Spleen (tissue), 11 donors: ENCODE measurements around the gene ZNF638. TPM values are rescaled to one million over a fixed set of nuclear protein-coding genes. Genes with fewer than 3 reads are reported as not detected.

Experiments
- DNase-seq: peaks from one replicate; pipeline ENCODE4 v3.0.0-alpha.2; 2020
- H3K27ac ChIP-seq, 8 donors: fragments of 200-600 bp; sonication (generic) in 7 of 8; 1 replicate in 4 of 8; 2 replicates in 4 of 8; pipeline versions ENCODE4 v1.5.0 to v1.8.0; 2016 to 2021; ENCODE audit warnings: inconsistent platforms in 4 of 8, mild to moderate bottlenecking in 4 of 8, moderate library complexity in 1 of 8
- H3K27me3 ChIP-seq, 7 donors: fragments of 200-600 bp; sonication (generic) in 6 of 7; replicated peaks in 1 of 7; 1 replicate in 4 of 7; 2 replicates in 3 of 7; pipeline versions ENCODE4 v1.5.0 to v1.8.0; 2016 to 2021; ENCODE audit warnings: inconsistent platforms in 3 of 7, mild to moderate bottlenecking in 1 of 7
- H3K36me3 ChIP-seq, 6 donors: fragments of 200-600 bp; sonication (generic) in 5 of 6; 1 replicate in 4 of 6; 2 replicates in 2 of 6; pipeline versions ENCODE4 v1.5.0 to v1.8.0; 2016 to 2021; ENCODE audit warnings: inconsistent platforms in 2 of 6
- H3K4me1 ChIP-seq, 6 donors: fragments of 200-600 bp; sonication (generic) in 5 of 6; 1 replicate in 3 of 6; 2 replicates in 3 of 6; pipeline versions ENCODE4 v1.5.0 to v1.8.0; 2016 to 2021; ENCODE audit warnings: inconsistent platforms in 3 of 6
- H3K4me3 ChIP-seq, 8 donors: fragments of 200-600 bp; sonication (generic) in 7 of 8; 1 replicate in 4 of 8; 2 replicates in 4 of 8; pipeline versions ENCODE4 v1.5.0 to v1.8.0; 2016 to 2021; ENCODE audit warnings: inconsistent platforms in 4 of 8, mild to moderate bottlenecking in 4 of 8, moderate library complexity in 2 of 8
- H3K9me3 ChIP-seq, 8 donors: fragments of 200-600 bp; sonication (generic) in 7 of 8; 1 replicate in 4 of 8; 2 replicates in 4 of 8; pipeline versions ENCODE4 v1.5.0 to v1.8.0; 2016 to 2021; ENCODE audit warnings: inconsistent platforms in 4 of 8
- CTCF ChIP-seq, 11 experiments: fragments of 200-600 bp in 7 of 11; fragments of 450-650 bp in 4 of 11; sonication (generic) in 4 of 11; IDR thresholded peaks in 8 of 11; conservative IDR thresholded peaks in 3 of 11; 1 replicate in 7 of 11; 2 replicates in 4 of 11; pipeline versions ENCODE4 v1.4.0 to v1.8.0; 2016 to 2021; ENCODE audit warnings: antibody characterized with exemption in 11 of 11, inconsistent platforms in 4 of 11, mild to moderate bottlenecking in 1 of 11
- POLR2A ChIP-seq, 3 donors: fragments of 450-650 bp; IDR thresholded peaks; one replicate each; pipeline ENCODE4 v1.5.1; 2017; ENCODE audit warnings: antibody characterized with exemption in 3 of 3, mild to moderate bottlenecking in 1 of 3
- POLR2AphosphoS5 ChIP-seq, 3 donors: sonication (generic); formaldehyde crosslinking; IDR thresholded peaks; one replicate each; pipeline ENCODE4 v1.5.1; 2017; ENCODE audit warnings: antibody characterized with exemption in 3 of 3
- WGBS, 5 donors: extraction: QIAGEN DNeasy Blood & Tissue Kit in 3 of 5; methylation state at CpG; one replicate each; pipeline versions ENCODE4 v1.1.5 to v1.1.7; 2013 to 2018; 5-methylcytosine and 5-hydroxymethylcytosine counted together
- intact Hi-C: fragments of 100-400 bp; cut with DNase I; formaldehyde crosslinking; loops from one replicate; pipeline ENCODE4 v1.15.0; 2023; ENCODE audit warnings: low total_unique reads
- polyA plus RNA-seq, 3 donors: library from polyadenylated mRNA; stranded (reverse); fragments of 200-250 nt; gene quantifications; one replicate each; pipeline ENCODE4 v1.2.1, GENCODE V29; 2013
- total RNA-seq, 7 donors: library from RNA; depleted of rRNA in 3 of 7; stranded (reverse); fragments of >200 nt in 3 of 7; fragmentation: NEBNext Ultra II Directional in 4 of 7; extraction: Animal tissue kit (Norgen Biotek cat#: 25700) in 4 of 7; gene quantifications; one replicate each; pipeline versions ENCODE4 v1.1.0 to v1.2.1, GENCODE V29; 2016 to 2021
- donor health status: healthy with polysubstance abuse.
- donor health status: DM: no; HTN: no; CAD: no; lungs with moderate emphysema.
- donor health status: DM: no; HTN: no; CAD: no.
- donor health status: Bipolar disorder and iron deficiency.
- donor health status: healthy.
- donor health status: DM: no; HTN: no; CAD: no.
- donor health status: DM: yes; HTN: yes; CAD: no.

The ZNF638 gene
- total and polyA plus RNA-seq, 10 donors: 80.7 to 310 (median 158) TPM

GRCh38 chr2:71419145-71419544 lies 87.6 kb downstream of the ZNF638 start:
- H3K27me3 ChIP-seq: no peaks in the 10 kb centered on the region
- DNase-seq: no peak
- H3K4me3 ChIP-seq: no peak overlapping the region
- 96 to 99% (median 98%) methylated on average over 4 of the region's 4 CpGs for WGBS, 5 donors
- H3K9me3 ChIP-seq: no peaks in the 10 kb centered on the region
- no peak for TF ChIP-seq POLR2A (IDR thresholded peaks at IDR 0.05)
- H3K36me3 ChIP-seq: peaks cover 0 to 41% (median 14%) of the 10 kb centered on the region in 6 donors
- H3K4me1 ChIP-seq: peaks cover 3 to 51% (median 15%) of the 10 kb centered on the region in 6 donors
- intact Hi-C loops: no loop called here
- no peak overlapping the region for H3K27ac ChIP-seq

GRCh38 chr2:71419976-71420375 lies 88.4 kb downstream of the ZNF638 start:
- intact Hi-C loops: no loop called here

GRCh38 chr2:71422786-71423185 lies 91.2 kb downstream of the ZNF638 start:
- Histone ChIP-seq H3K27ac (peak overlapping the region in 3 of 8 donors; percentile 2 to 26 (median 12)), H3K4me1 (peaks cover 3 to 77% (median 13%) of the 10 kb centered on the region in 6 donors), H3K9me3 (no peaks in the 10 kb centered on the region), H3K36me3 (peaks cover 0 to 76% (median 34%) of the 10 kb centered on the region in 6 donors), H3K4me3 (no peak overlapping the region), H3K27me3 (no peaks in the 10 kb centered on the region)
- intact Hi-C loops: no loop called here
- TF ChIP-seq CTCF (IDR thresholded peaks at IDR 0.05 in 8 of 11, conservative IDR thresholded peaks at IDR 0.05 in 3 of 11) (no peak), POLR2A (IDR thresholded peaks at IDR 0.05) (no peak), POLR2AphosphoS5 (IDR thresholded peaks at IDR 0.05) (no peak)
- DNase-seq: no peak
- 78 to 89% (median 84%) methylated on average over 2 of the region's 2 CpGs for WGBS, 5 donors

More at GRCh38 chr2:71419976-71420375, 88.4 kb downstream of the ZNF638 start:
- Histone ChIP-seq H3K9me3 (no peaks in the 10 kb centered on the region), H3K27ac (peak overlapping the region in 4 of 8 donors; percentile 14 to 37 (median 18)), H3K36me3 (peaks cover 0 to 48% (median 14%) of the 10 kb centered on the region in 6 donors), H3K4me1 (peaks cover 3 to 59% (median 17%) of the 10 kb centered on the region in 6 donors), H3K4me3 (no peak overlapping the region), H3K27me3 (no peaks in the 10 kb centered on the region)
- 65 to 80% (median 73%) methylated on average over 1 of the region's 1 CpG for WGBS, 5 donors
- TF ChIP-seq CTCF (IDR thresholded peaks at IDR 0.05 in 8 of 11, conservative IDR thresholded peaks at IDR 0.05 in 3 of 11) (no peak), POLR2AphosphoS5 (IDR thresholded peaks at IDR 0.05) (peak in 1 of 3 donors; percentile 14), POLR2A (IDR thresholded peaks at IDR 0.05) (no peak)
- no peak for DNase-seq

- no peak for DNase-seq
- no peak overlapping the region for H3K4me3 ChIP-seq
- H3K27me3 ChIP-seq: no peaks in the 10 kb centered on the region
- peaks cover 0 to 84% (median 42%) of the 10 kb centered on the region in 6 donors for H3K36me3 ChIP-seq
- 64 to 84% (median 79%) methylated on average over 3 of the region's 3 CpGs for WGBS, 5 donors
- peak overlapping the region in 6 of 8 donors; percentile 15 to 39 (median 28) for H3K27ac ChIP-seq
- intact Hi-C loops: no loop called here
- peaks cover 0 to 69% (median 10%) of the 10 kb centered on the region in 6 donors for H3K4me1 ChIP-seq
- TF ChIP-seq POLR2A (IDR thresholded peaks at IDR 0.05) (no peak), POLR2AphosphoS5 (IDR thresholded peaks at IDR 0.05) (peak in 1 of 3 donors; percentile 35), CTCF (IDR thresholded peaks at IDR 0.05 in 8 of 11, conservative IDR thresholded peaks at IDR 0.05 in 3 of 11) (no peak)
- H3K9me3 ChIP-seq: no peaks in the 10 kb centered on the region
Observed at GRCh38 chr2:71423817-71424420, 92.3 kb downstream of the ZNF638 start.
